ENCODE data around the gene PGAP6.
A peak's percentile ranks its signal among the peaks of the same experiment; 100 is the strongest.

PGAP6 gene

DNA sequence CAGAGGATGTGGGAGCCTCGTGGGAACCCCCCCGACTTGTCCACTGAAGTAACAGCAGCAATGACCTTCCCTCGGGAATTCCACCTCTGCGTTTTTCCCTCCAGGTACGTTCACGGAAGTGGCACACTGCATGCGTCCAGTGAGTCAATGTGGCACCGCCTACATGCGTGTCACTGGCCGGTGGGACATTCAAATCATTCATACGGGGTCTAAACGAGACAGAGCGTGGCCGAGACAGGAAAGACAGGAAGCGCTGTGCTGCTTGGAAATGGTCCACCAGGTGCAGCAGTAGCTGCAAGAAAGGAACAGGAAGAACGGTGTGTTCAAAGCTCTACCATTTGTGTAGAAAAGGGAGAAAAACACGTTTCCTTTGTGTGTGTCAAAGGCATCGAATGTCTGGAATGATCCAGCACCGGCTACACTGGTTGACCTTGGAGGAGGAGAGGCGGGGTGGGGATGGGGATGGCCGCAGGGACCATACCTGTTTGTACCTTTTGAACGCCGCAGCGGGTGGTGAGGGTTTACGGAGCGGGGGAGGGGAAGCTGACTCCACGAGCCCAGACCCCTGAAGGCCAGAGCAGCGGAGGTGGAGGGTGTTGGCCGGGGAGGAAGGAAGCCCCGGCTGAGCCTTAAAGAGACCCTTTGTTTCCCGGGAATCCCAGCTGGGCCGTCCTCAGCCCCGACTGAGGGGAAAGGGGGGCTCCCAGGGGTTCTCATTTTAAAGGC lies 1.7 kb upstream of the PGAP6 start:
- Histone ChIP-seq H3K9me3 (ENCODE audit: control insufficient read depth, insufficient read depth, low read length) (no peaks in the 10 kb centered on the region), H3K36me3 (ENCODE audit: control insufficient read depth, low read length) (peaks cover 15% of the 10 kb centered on the region), H3K9me2 (replicated peaks; ENCODE audit: control insufficient read depth, low read length) (no peaks in the 10 kb centered on the region), H3K27ac (ENCODE audit: low read depth, low read length) (peak overlapping the region; percentile 93), H3F3A (ENCODE audit: control insufficient read depth, insufficient read depth) (peaks cover 31% of the 10 kb centered on the region), H3K79me2 (ENCODE audit: control insufficient read depth, low read length) (peaks cover 39% of the 10 kb centered on the region), H4K20me1 (ENCODE audit: control insufficient read depth, insufficient read depth, low read depth, low read length) (peaks cover 5% of the 10 kb centered on the region; the same call in 1 of the 2 replicates), H3K4me3 (ENCODE audit: low read length) (peak overlapping the region; percentile 87), H3K27me3 (ENCODE audit: control insufficient read depth, low read length) (no peaks in the 10 kb centered on the region), H3K4me1 (ENCODE audit: control insufficient read depth, low read length) (peaks cover 26% of the 10 kb centered on the region), H3K4me2 (ENCODE audit: low read length) (peak overlapping the region; percentile 93)
- TF ChIP-seq, protein P1, sequence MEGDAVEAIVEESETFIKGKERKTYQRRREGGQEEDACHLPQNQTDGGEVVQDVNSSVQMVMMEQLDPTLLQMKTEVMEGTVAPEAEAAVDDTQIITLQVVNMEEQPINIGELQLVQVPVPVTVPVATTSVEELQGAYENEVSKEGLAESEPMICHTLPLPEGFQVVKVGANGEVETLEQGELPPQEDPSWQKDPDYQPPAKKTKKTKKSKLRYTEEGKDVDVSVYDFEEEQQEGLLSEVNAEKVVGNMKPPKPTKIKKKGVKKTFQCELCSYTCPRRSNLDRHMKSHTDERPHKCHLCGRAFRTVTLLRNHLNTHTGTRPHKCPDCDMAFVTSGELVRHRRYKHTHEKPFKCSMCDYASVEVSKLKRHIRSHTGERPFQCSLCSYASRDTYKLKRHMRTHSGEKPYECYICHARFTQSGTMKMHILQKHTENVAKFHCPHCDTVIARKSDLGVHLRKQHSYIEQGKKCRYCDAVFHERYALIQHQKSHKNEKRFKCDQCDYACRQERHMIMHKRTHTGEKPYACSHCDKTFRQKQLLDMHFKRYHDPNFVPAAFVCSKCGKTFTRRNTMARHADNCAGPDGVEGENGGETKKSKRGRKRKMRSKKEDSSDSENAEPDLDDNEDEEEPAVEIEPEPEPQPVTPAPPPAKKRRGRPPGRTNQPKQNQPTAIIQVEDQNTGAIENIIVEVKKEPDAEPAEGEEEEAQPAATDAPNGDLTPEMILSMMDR (IDR thresholded peaks at IDR 0.05; ENCODE audit: low read depth, low read length, poor library complexity, severe bottlenecking): no peak
- no peak for TF ChIP-seq EZH2phosphoT487 (IDR thresholded peaks at IDR 0.05; ENCODE audit: borderline replicate concordance, low read length)

DNA sequence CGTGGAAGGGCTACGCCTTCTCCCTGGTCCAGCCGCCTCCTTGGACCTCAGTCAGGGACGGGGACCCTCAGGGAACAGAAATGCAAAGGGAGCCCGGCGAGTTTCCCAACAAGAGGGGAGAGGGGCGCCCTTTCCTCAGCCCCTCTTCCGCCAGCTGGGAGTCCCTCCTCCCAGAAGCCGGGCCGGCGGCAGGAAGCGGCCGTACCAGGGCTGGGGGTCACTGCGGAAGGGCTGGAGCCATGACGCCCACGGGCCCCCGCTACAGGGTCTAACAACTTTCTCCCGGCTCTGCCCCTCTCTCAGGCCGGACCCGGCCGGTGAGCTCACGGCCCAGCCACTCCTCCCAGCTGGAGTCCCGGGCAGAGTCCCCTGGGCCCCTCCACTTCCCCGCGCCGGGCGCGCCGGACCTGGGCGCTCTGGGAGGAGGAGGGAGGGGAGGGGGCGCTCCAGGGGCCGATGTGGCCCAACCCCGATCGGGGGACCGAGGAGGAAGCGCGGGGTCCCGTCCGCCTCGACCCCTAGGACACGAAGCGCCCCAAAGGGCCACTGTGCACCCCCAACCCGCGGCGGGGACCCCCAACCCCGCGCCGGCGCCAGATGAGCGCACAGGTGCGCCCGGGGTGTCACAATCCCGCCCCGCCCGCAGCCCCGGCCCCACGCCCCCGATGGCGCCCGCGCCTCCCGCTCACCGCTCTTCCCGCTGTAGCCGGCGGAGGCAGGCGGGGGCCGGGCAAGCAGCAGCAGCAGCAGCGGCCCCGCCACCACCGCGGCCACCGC lies 578 bp downstream of the PGAP6 start:
- Histone ChIP-seq H3K4me2 (ENCODE audit: low read length) (peak overlapping the region; percentile 94), H3K9me2 (replicated peaks; ENCODE audit: control insufficient read depth, low read length) (no peaks in the 10 kb centered on the region), H3K36me3 (ENCODE audit: control insufficient read depth, low read length) (peaks cover 20% of the 10 kb centered on the region), H3K27me3 (ENCODE audit: control insufficient read depth, low read length) (no peaks in the 10 kb centered on the region), H3F3A (ENCODE audit: control insufficient read depth, insufficient read depth) (peaks cover 27% of the 10 kb centered on the region), H4K20me1 (ENCODE audit: control insufficient read depth, insufficient read depth, low read depth, low read length) (peaks cover 5% of the 10 kb centered on the region; the same call in 1 of the 2 replicates), H3K9me3 (ENCODE audit: control insufficient read depth, insufficient read depth, low read length) (no peaks in the 10 kb centered on the region), H3K4me3 (ENCODE audit: low read length) (peak overlapping the region; percentile 91), H3K79me2 (ENCODE audit: control insufficient read depth, low read length) (peaks cover 40% of the 10 kb centered on the region), H3K4me1 (ENCODE audit: control insufficient read depth, low read length) (peaks cover 25% of the 10 kb centered on the region), H3K27ac (ENCODE audit: low read depth, low read length) (peak overlapping the region; percentile 21; the same call in 1 of the 2 replicates)
- TF ChIP-seq EZH2phosphoT487 (IDR thresholded peaks at IDR 0.05; ENCODE audit: borderline replicate concordance, low read length): no peak
- TF ChIP-seq, protein P1 (IDR thresholded peaks at IDR 0.05; ENCODE audit: low read depth, low read length, poor library complexity, severe bottlenecking): no peak

DNA sequence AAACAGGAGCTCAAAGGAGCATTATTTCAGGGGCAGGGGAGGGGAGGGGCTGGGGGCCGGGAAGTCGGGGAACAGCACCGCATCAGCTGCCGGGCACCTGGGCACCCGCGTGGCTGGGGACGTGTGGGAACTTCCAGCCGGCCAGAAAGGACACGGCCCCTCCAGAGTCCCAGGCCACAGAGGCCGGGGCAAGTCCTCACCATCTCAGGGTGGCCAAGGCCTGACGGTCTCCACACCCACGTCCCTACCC lies 1.1 kb downstream of the PGAP6 start:
- peaks cover 22% of the 10 kb centered on the region for H3F3A ChIP-seq (ENCODE audit: control insufficient read depth, insufficient read depth)

More for the DNA sequence above, 1.1 kb downstream of the PGAP6 start:
- Histone ChIP-seq H3K79me2 (ENCODE audit: control insufficient read depth, low read length) (peaks cover 40% of the 10 kb centered on the region), H3K4me1 (ENCODE audit: control insufficient read depth, low read length) (peaks cover 23% of the 10 kb centered on the region), H3K27ac (ENCODE audit: low read depth, low read length) (no peak overlapping the region), H3K9me2 (replicated peaks; ENCODE audit: control insufficient read depth, low read length) (no peaks in the 10 kb centered on the region), H3K4me3 (ENCODE audit: low read length) (peak overlapping the region; percentile 91), H3K9me3 (ENCODE audit: control insufficient read depth, insufficient read depth, low read length) (no peaks in the 10 kb centered on the region), H4K20me1 (ENCODE audit: control insufficient read depth, insufficient read depth, low read depth, low read length) (peaks cover 5% of the 10 kb centered on the region; the same call in 1 of the 2 replicates), H3K36me3 (ENCODE audit: control insufficient read depth, low read length) (peaks cover 17% of the 10 kb centered on the region), H3K27me3 (ENCODE audit: control insufficient read depth, low read length) (no peaks in the 10 kb centered on the region), H3K4me2 (ENCODE audit: low read length) (peak overlapping the region; percentile 94)
- TF ChIP-seq, protein P1 (IDR thresholded peaks at IDR 0.05; ENCODE audit: low read depth, low read length, poor library complexity, severe bottlenecking): no peak
- TF ChIP-seq EZH2phosphoT487 (IDR thresholded peaks at IDR 0.05; ENCODE audit: borderline replicate concordance, low read length): no peak
